K562 treated with DMSO at 1 percent for 48 hours (cell line): ENCODE measurements around the gene SERPINE1. TPM values are rescaled to one million over a fixed set of nuclear protein-coding genes. Genes with fewer than 3 reads are reported as not detected.

Source experiments
- total RNA-seq: library from RNA; unstranded; fragments of 300-600 nt; gene quantifications from 2 replicates; pipeline ENCODE4 v1.2.3, GENCODE V29; 2022; ENCODE audit warnings: low replicate concordance; ENCODE audit errors: extremely low read depth

The SERPINE1 gene
- not detected in 2 replicates for total RNA-seq

DNA sequence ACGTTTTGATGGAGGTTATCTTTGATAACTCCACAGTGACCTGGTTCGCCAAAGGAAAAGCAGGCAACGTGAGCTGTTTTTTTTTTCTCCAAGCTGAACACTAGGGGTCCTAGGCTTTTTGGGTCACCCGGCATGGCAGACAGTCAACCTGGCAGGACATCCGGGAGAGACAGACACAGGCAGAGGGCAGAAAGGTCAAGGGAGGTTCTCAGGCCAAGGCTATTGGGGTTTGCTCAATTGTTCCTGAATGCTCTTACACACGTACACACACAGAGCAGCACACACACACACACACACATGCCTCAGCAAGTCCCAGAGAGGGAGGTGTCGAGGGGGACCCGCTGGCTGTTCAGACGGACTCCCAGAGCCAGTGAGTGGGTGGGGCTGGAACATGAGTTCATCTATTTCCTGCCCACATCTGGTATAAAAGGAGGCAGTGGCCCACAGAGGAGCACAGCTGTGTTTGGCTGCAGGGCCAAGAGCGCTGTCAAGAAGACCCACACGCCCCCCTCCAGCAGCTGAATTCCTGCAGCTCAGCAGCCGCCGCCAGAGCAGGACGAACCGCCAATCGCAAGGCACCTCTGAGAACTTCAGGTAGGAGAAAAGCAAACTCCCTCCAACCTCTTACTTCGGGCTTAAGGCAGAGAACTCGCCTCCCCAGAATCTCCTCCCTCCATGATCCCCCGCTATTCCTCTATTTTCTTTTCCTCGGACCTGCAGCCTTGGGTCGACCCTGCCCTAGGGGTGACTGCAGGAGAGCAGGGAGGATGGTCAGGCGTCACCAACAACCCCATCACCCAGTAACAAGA, at the start of gene SERPINE1:
Gene SERPINE1 (plus strand): TSS at position 454 of the 809 bp plus-strand sequence. CDS start 1,290 bp downstream, outside the sequence.

DNA sequence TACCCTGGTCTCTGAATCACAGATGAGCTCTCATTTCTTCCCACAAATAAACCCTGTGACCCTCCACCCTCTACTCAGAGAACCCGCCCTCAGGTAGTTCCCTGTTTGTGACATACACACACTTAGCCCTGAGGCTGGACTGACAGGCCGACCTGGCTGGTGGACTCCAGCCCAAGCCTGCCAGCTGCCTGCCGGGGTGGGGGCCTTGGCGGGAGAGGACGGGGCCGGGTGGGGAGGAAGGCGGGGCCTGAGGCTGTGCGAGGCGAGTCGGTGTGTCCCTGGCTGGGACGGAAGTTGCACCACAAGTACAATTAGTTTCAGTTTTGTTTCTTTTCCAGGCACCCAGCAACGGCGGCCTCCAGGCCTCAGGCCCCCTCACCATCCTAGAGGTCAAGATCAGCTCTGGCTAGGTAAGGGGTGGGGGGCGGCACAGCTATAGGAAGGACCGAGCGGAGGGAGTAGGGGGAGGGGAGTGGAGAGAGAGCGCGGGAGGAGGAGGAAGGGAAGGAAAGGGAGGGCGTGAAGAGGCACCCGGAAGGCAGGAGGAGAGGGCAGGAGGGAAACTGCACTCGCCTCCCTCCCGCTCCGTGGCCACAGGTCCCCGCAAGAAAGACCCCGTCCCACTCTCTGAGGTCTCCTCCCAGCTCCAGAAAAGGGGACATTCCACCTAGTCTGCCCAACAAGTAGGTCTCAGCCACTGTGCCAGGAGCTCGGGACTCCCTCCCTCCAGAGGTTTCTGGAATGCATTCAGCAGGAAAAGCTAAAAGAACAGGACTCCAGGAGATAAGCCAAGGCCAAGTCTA, 41.5 kb upstream of the SERPINE1 start, which contains the start of gene TRIM56:
Gene TRIM56 (plus strand): TSS at position 320 of the 803 bp plus-strand sequence. CDS start 1,832 bp downstream, outside the sequence.

DNA sequence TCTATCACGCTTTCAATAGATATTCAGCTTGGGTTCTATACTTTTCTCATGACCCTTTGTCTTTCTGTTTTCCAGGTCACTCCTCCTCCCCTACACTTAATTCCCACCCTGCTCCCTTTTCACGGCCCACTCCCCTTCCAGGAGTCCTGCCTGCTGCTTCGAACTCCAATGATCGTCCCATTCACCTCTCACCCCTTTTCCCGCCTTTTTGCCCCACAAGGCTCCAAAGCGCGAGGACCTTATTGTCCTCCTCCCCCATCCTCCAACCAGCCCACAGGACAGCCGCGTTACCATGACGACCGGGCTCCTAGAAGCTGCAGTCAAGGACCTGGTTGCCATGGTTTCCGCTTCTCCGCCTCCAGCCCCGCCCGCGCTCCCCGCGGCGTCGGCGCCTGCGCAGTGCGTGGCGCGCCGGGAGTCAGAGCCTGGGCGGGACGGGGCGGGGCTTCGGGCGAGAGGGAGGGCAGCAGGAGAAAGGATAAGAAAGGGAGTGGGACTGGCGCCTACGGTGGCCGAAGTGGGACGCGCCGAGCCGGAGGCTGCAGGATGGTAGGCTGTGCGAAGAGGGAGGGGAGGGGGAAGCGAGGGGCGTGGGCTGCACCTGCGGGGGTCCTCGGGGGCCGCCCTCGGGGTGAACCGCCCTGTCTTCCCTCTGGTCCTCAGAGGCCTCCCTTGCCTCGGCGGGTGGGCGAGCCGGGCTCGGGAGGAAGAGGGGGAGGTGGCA, 27.2 kb downstream of the SERPINE1 start, which contains the start of gene AP1S1:
Gene AP1S1 (plus strand): TSS at position 508 of the 724 bp plus-strand sequence. CDS start 39 bp downstream, at position 547.

GRCh38 chr7:101165075-101165957, 38.4 kb downstream of the SERPINE1 start, which contains the start of gene VGF:
Gene VGF (minus strand): TSS chr7:101165569. CDS start chr7:101164843, 726 bp downstream.

GRCh38 chr7:101180130-101180755, 53.3 kb downstream of the SERPINE1 start, which contains the start of gene NAT16:
Gene NAT16 (minus strand): TSS chr7:101180293. CDS start chr7:101174807, 5,486 bp downstream.

Other genes starting within 250 kb of the SERPINE1 start
- not detected in 2 replicates for gene UFSP1, start 237.4 kb upstream of the SERPINE1 start, total RNA-seq
- gene ACHE, start 231.2 kb upstream of the SERPINE1 start, total RNA-seq, result not detected in 2 replicates
- gene MUC3A, start 177.6 kb upstream of the SERPINE1 start, total RNA-seq, result not detected in 2 replicates
- not detected in 2 replicates for gene MUC12, start 157.5 kb upstream of the SERPINE1 start, total RNA-seq
- not detected in 2 replicates for gene MUC17, start 107.0 kb upstream of the SERPINE1 start, total RNA-seq
- gene TRIM56, start 41.6 kb upstream of the SERPINE1 start, total RNA-seq, result not detected in 2 replicates
- gene AP1S1, start 27.4 kb downstream of the SERPINE1 start, total RNA-seq, result not detected in 2 replicates
- gene VGF, start 38.5 kb downstream of the SERPINE1 start, total RNA-seq, result not detected in 2 replicates
- not detected in 2 replicates for gene NAT16, start 53.2 kb downstream of the SERPINE1 start, total RNA-seq
- not detected in 2 replicates for gene MOGAT3, start 73.9 kb downstream of the SERPINE1 start, total RNA-seq
- gene PLOD3, start 90.5 kb downstream of the SERPINE1 start, total RNA-seq, result not detected in 2 replicates
- not detected in 2 replicates for gene ZNHIT1, start 91.1 kb downstream of the SERPINE1 start, total RNA-seq
- not detected in 2 replicates for gene CLDN15, start 110.7 kb downstream of the SERPINE1 start, total RNA-seq
- not detected in 2 replicates for gene FIS1, start 118.0 kb downstream of the SERPINE1 start, total RNA-seq
- not detected in 2 replicates for gene IFT22, start 194.7 kb downstream of the SERPINE1 start, total RNA-seq
- not detected in 2 replicates for gene COL26A1, start 235.8 kb downstream of the SERPINE1 start, total RNA-seq